ENCODE results near the gene LRBA.

LRBA gene

GRCh38 chr4:150817017-150817416 lies 198.1 kb downstream of the LRBA start:
- DNase-seq (ENCODE audit: low spot score), result no peak
- in situ Hi-C loops (cut with MboI; ENCODE audit: low sequenced_read_pairs, unreplicated experiment), result no loop called here
- TF ChIP-seq, protein P1, sequence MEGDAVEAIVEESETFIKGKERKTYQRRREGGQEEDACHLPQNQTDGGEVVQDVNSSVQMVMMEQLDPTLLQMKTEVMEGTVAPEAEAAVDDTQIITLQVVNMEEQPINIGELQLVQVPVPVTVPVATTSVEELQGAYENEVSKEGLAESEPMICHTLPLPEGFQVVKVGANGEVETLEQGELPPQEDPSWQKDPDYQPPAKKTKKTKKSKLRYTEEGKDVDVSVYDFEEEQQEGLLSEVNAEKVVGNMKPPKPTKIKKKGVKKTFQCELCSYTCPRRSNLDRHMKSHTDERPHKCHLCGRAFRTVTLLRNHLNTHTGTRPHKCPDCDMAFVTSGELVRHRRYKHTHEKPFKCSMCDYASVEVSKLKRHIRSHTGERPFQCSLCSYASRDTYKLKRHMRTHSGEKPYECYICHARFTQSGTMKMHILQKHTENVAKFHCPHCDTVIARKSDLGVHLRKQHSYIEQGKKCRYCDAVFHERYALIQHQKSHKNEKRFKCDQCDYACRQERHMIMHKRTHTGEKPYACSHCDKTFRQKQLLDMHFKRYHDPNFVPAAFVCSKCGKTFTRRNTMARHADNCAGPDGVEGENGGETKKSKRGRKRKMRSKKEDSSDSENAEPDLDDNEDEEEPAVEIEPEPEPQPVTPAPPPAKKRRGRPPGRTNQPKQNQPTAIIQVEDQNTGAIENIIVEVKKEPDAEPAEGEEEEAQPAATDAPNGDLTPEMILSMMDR (IDR thresholded peaks at IDR 0.05; ENCODE audit: borderline replicate concordance, control extremely low read depth, extremely low read depth, insufficient read depth, missing control alignments), result no peak

DNA sequence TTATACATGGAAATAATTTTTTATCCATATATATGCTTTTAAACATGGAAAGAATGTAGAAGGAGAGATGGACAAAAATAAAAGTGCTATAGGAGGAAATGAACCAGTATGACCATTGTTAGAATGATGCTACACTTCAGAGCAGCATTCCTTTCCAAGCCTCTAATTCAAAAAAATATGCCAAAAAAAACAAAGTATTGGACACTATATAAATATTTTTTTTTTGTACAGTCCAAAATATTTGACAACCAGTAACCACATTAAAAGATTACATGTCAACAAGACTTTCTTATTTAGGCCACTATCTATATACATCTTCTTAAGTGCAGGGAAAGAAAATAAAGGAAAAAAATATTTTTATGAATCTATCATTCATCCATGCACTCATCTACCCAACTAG lies 198.6 kb downstream of the LRBA start:
- in situ Hi-C loops (cut with MboI; ENCODE audit: low sequenced_read_pairs, unreplicated experiment), result no loop called here
- DNase-seq (ENCODE audit: low spot score), result no peak
- TF ChIP-seq, protein P1 (IDR thresholded peaks at IDR 0.05; ENCODE audit: borderline replicate concordance, control extremely low read depth, extremely low read depth, insufficient read depth, missing control alignments), result no peak

- in situ Hi-C loops (cut with MboI; ENCODE audit: low sequenced_read_pairs, unreplicated experiment), result no loop called here
- TF ChIP-seq, protein P1 (IDR thresholded peaks at IDR 0.05; ENCODE audit: borderline replicate concordance, control extremely low read depth, extremely low read depth, insufficient read depth, missing control alignments), result no peak
- DNase-seq (ENCODE audit: low spot score), result no peak
These were observed 200.2 kb downstream of the LRBA start for GRCh38 chr4:150814873-150815272.

DNA sequence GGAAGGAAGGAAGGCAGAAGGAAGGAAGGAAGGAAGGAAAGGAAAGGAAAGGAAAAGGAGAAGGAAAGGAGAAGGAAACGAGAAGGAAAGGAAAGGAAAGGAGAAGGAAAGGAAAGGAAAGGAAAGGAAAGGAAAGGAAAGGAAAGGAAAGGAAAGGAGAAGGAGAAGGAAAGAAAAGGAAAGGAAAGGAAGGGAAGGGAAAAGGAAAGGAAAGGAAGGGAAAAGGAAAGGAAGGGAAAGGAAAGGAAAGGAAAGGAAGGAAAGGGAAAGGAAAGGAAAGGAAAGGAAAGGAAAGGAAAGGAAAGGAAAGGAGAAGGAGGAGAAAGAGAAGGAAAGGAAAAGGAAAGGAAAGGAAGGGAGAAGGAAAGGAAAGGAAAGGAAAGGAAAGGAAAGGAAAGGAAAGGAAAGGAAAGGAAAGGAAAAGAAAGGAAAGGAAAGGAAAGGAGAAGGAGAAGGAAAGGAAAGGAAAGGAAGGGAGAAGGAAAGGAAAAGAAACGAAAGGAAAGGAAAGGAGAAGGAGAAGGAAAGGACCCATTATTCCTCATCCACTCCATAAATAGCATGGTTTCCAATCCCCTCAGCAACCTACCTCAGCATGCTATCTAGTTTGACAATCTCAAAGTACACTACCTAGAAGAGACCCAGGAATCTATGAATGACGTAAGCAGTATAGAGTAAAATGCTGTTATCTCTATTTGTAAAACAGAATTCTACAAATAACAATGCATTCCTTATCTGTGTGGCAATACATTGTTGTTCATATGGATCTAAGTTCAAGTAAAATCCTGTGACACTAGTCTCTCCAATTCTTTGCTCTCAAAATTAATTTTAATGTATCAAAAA lies 209.7 kb downstream of the LRBA start:
- in situ Hi-C loops (cut with MboI; ENCODE audit: low sequenced_read_pairs, unreplicated experiment), result no loop called here

DNA sequence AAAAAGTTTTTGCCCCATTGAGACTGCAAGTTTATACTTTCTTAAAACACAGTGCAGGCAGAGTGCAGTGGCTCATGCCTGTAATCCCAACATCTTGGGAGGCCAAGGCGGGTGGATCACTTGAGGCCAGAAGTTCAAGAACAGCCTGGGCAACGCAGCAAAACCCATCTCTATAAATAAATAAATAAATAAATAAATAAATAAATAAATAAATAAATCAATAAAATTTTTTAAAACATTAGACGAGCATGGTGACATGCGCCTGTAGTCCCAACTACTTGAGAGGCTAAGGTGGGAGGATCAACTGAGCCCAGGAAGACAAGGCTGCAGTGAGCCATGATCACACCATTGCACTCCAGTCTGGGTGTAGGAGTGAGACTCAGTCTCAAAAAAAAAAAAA lies 213.3 kb downstream of the LRBA start:
- no peak for DNase-seq (ENCODE audit: low spot score)
- in situ Hi-C loops (cut with MboI; ENCODE audit: low sequenced_read_pairs, unreplicated experiment), result no loop called here

More for the DNA sequence above, 209.7 kb downstream of the LRBA start:
- DNase-seq (ENCODE audit: low spot score), result no peak
- TF ChIP-seq, protein P1 (IDR thresholded peaks at IDR 0.05; ENCODE audit: borderline replicate concordance, control extremely low read depth, extremely low read depth, insufficient read depth, missing control alignments), result no peak

DNA sequence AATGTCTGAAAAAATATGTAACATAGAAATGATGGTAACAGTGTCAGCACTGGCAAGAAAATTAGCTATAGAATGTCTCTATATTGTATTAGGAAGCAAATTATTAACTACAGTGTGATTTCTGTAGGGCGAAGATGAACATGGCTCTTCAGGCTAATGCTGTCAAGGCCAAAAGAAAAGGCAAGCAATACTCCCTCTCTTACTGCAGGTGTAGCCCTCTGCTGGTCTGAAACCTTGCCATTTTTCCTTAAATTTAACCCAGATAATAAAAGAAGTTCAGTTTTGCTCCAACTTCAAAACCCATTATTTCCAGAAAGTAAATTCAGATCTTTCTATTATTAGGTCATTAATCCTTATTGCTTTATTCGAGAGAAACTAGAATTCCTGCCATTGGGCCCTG lies 215.9 kb downstream of the LRBA start:
- DNase-seq (ENCODE audit: low spot score), result no peak
- in situ Hi-C loops (cut with MboI; ENCODE audit: low sequenced_read_pairs, unreplicated experiment), result no loop called here
- TF ChIP-seq, protein P1 (IDR thresholded peaks at IDR 0.05; ENCODE audit: borderline replicate concordance, control extremely low read depth, extremely low read depth, insufficient read depth, missing control alignments), result no peak

More for the DNA sequence above, 213.3 kb downstream of the LRBA start:
- TF ChIP-seq, protein P1 (IDR thresholded peaks at IDR 0.05; ENCODE audit: borderline replicate concordance, control extremely low read depth, extremely low read depth, insufficient read depth, missing control alignments), result no peak
